Stimulated activated CD4-positive, alpha-beta T cell treated with anti-CD3 and anti-CD28 coated beads, Interleukin-4, amount 100 ng/mL, for 48 hours (primary cell): ENCODE results near the gene OR2T8.

Experiments used
- DNase-seq, 2 donors: peaks; one replicate each; pipeline ENCODE4 v3.0.0-alpha.2; 2020; ENCODE audit warnings: low read depth in 2 of 2

Gene OR2T8

DNA sequence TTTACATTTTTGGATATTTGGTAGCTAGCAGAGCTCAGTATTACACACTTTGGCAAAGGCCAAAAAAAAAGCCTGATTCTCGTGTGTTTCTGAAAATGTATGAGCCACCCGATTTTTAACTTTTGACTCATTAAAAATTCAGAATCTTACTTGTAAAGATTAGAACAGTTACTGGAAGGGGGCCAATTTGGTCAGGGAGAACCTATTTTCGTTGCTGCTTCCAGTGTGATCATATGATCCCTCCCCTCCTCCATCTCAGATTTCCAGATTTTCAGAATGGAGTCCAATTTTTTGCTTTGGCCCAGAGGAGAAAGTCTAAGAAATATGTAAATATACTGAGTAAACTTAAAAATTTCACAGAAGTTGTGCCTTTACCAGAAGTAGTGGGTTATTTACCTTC is 41.7 kb downstream of the OR2T8 start:
- no peak for DNase-seq

DNA sequence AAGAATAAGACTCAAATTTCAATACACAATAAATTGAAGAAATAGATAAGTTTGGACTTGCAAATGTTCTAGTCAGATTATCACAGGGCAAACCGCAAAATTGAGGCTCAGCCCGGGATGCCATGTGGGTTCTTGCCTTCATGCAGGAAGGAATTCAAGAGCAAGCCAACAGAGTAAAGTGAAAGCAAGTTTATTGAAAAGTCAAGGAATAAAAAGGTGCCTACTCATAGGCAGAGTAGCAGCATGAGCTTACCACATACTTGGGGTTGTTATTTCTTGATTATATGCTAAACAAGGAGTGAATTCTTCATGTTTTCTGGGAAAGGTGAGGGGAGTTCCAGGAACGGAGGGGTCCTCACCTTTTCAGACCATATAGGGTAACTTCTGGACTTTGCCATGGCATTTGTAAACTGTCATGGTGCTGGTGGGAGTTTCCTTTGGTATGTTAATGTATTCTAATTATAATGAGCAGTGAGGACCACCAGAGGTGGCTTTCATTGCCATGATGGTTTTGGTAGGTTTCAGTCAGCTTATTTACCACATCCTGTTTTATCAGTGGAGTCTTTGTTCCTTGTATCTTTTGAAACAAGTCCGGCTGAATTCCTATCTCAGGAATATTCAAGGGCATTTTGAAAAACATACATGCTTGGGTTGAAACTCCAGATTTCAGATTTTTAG is 43.0 kb downstream of the OR2T8 start:
- DNase-seq: no peak

DNA sequence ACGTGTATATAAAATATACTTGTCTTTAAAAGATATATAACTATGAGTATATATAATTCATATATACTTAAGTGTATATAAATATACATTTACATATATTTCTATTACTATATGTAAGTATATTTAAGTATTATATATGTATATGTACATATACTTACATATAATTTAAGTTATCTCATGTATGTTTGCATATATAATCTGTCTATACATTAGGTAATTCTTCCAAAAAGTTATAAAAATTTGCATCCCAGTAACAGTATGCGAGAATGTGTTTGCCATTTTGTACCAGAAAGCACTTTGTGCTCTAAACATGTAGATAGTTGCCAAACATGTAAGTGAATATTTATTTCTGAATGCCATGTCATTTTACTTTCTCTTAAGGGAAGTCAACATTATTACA is 44.9 kb downstream of the OR2T8 start, which contains the start of gene OR2AK2:
OR2AK2 (plus strand) TSS at position 301 of the 400 bp plus-strand sequence. CDS start 144 bp downstream, outside the sequence.
- no peak for DNase-seq

DNA sequence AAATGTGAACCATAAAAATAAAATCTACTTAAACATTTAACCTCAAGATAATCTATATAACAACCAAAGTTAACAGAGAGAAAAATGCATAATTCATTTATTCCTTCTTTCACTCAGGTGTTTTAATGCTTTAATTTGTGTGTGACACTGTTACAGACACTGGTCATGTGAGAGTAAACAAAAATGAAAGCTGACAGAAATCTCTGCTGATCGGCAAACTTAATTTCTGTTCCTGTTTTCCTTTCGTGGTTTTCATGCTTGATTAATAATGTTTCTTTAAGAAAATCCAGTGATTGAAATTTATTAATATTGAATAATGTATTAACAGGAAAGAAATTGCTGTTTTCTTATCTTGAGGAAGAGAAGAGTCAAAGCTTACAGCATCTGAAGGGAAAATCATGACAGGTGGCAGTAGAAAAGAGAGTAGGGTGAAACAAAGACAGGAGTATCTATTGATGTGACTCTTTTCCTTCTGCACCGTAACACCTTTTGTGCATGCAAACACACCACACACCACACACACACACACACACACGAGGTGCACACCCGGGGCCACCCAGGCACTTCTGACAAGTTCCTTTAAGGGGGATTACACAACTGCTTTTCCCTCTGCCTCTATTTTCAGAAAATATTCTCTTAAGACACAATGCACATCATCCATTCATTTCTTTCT is 46.6 kb downstream of the OR2T8 start:
- no peak for DNase-seq
